Measurements from ENCODE around the gene KLHDC10. TPM values are rescaled to one million over a fixed set of nuclear protein-coding genes. Genes with fewer than 3 reads are reported as not detected.
"Not testable (repeated sequence)": the region's sequence is repeated elsewhere in the genome, so short reads cannot be mapped to it uniquely, and the experiment has no call there.

Gene KLHDC10
- total and polyA plus RNA-seq, 5 experiments from 2014 or later = 1.9 to 19.5 (median 2.4) TPM

- DNase-seq (no peak), ATAC-seq (no peak)
- peaks cover 0 to 23% (median 2%) of the 10 kb centered on the region in 4 donors for H3K4me1 Mint-ChIP-seq
- no peak overlapping the region for H3K4me3 Mint-ChIP-seq
- no peaks in the 10 kb centered on the region for H3K9me3 Mint-ChIP-seq
- H3K27ac Mint-ChIP-seq = no peak overlapping the region
- POLR2A ChIA-PET = no interaction called here
- H3K36me3 Mint-ChIP-seq = peaks cover 0 to 3% (median 0%) of the 10 kb centered on the region in 3 donors
- no peaks in the 10 kb centered on the region for H3K27me3 Mint-ChIP-seq
These were observed 41.8 kb downstream of the KLHDC10 start for GRCh38 chr7:130112093-130112492.

DNA sequence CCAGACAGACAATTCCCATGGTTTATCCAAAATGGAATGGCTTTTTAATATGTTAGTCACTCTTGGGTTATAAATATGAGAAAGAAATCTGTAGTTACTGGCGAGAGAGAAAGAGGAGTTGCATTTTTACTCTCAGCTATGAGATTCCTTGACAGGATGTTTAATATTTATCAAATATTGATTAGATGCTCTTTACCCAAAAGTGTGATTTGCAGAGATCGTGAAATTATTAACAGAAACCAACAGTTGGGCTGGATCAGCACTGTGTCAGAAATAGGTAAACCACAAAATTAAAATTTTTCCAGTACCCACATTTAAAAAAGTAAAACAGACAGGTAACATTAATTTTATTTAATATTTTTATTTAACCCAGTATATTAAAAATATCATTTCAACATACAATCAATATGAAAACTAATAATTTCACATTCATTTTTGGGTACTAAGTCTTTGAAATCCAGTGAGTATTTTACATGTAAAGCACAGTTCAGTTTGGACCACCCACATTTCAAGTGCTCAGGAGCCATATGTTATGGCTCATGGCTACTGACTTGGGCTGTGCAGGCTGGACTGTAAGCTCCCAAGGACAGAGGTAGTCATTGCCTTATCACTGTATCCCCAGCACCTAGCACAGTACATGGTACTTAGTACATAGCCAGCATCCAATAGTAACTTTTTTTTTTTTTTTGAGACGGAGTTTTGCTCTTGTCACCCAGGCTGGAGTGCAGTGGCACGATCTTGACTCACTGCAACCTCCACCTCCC is 42.5 kb downstream of the KLHDC10 start:
- ATAC-seq (no peak), DNase-seq (no peak)
- Mint-ChIP-seq H3K4me3 (peak overlapping the region in 1 of 10 donors; percentile 11), H3K9me3 (no peaks in the 10 kb centered on the region), H3K27ac (no peak overlapping the region), H3K4me1 (peaks cover 0 to 23% (median 2%) of the 10 kb centered on the region in 4 donors), H3K27me3 (no peaks in the 10 kb centered on the region), H3K36me3 (peaks cover 0 to 3% (median 0%) of the 10 kb centered on the region in 3 donors)
- POLR2A ChIA-PET = no interaction called here

GRCh38 chr7:130113426-130113805 is 43.1 kb downstream of the KLHDC10 start:
- H3K9me3 Mint-ChIP-seq, H3K27ac Mint-ChIP-seq, POLR2A ChIA-PET, H3K4me3 Mint-ChIP-seq, ATAC-seq, H3K27me3 Mint-ChIP-seq, DNase-seq, H3K36me3 Mint-ChIP-seq: not testable (repeated sequence)
- H3K4me1 Mint-ChIP-seq = peaks cover 0 to 23% (median 2%) of the 10 kb centered on the region in 4 donors

- ATAC-seq = no peak
- Mint-ChIP-seq H3K9me3 (no peaks in the 10 kb centered on the region), H3K4me1 (peaks cover 0 to 23% (median 1%) of the 10 kb centered on the region in 4 donors), H3K27ac (no peak overlapping the region), H3K4me3 (no peak overlapping the region), H3K27me3 (no peaks in the 10 kb centered on the region), H3K36me3 (peaks cover 0 to 8% (median 7%) of the 10 kb centered on the region in 3 donors)
- POLR2A ChIA-PET = no interaction called here
- no peak for DNase-seq
These were observed 43.6 kb downstream of the KLHDC10 start for GRCh38 chr7:130113887-130114286.

- no peaks in the 10 kb centered on the region for H3K9me3 Mint-ChIP-seq
- H3K36me3 Mint-ChIP-seq = peaks cover 0 to 12% (median 7%) of the 10 kb centered on the region in 3 donors
- ATAC-seq = no peak
- peaks cover 0 to 23% (median 1%) of the 10 kb centered on the region in 4 donors for H3K4me1 Mint-ChIP-seq
- no peaks in the 10 kb centered on the region for H3K27me3 Mint-ChIP-seq
- POLR2A ChIA-PET = no interaction called here
- H3K27ac Mint-ChIP-seq = no peak overlapping the region
- H3K4me3 Mint-ChIP-seq = no peak overlapping the region
- DNase-seq = no peak
These were observed 44.0 kb downstream of the KLHDC10 start for GRCh38 chr7:130114374-130114773.

DNA sequence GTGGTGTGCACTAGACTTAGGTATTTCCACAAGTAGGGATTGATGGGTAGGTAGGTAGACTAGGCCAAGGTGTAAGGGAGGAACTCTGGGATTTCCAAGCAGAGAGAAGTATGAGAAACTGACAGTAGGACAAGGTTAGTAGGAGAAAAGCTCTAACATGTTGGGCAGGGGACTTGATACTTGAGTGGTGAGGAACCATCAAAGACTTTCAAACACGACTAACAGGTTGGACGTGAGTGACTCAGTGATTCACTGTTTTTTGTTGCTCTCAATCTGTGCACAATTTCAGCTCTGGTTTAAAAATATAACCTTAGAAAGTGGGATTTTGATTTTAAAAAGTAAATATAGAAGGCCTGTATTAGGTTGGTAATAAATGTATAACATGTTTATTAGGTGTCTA is 44.4 kb downstream of the KLHDC10 start:
- POLR2A ChIA-PET = no interaction called here
- no peaks in the 10 kb centered on the region for H3K9me3 Mint-ChIP-seq
- H3K36me3 Mint-ChIP-seq = peaks cover 0 to 14% (median 7%) of the 10 kb centered on the region in 3 donors
- H3K4me3 Mint-ChIP-seq = no peak overlapping the region
- DNase-seq (no peak), ATAC-seq (no peak)
- peaks cover 0 to 23% (median 1%) of the 10 kb centered on the region in 4 donors for H3K4me1 Mint-ChIP-seq
- H3K27me3 Mint-ChIP-seq = no peaks in the 10 kb centered on the region
- no peak overlapping the region for H3K27ac Mint-ChIP-seq

DNA sequence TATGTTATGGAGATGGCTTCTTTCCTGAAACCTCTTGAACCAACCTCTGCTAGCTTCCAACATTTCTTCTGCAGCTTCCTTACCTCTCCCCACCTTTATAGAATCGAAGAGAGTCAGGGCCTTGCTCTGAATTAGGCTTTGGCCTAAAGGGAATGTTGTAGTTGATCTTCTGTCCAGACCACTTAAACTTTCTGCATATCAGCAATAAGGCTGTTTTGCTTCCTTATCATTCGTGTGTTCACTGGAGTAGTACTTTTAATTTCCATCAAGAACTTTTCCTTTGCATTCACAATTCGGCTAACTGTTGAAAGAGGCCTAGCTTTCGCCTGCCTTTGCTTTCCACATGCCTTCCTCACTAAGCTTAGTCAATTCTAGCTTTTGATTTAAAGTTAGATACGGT is 48.0 kb downstream of the KLHDC10 start:
- Mint-ChIP-seq H3K36me3 (peaks cover 4 to 48% (median 27%) of the 10 kb centered on the region in 3 donors), H3K27ac (no peak overlapping the region), H3K9me3 (no peaks in the 10 kb centered on the region), H3K4me3 (no peak overlapping the region), H3K4me1 (peaks cover 0 to 15% (median 2%) of the 10 kb centered on the region in 4 donors), H3K27me3 (no peaks in the 10 kb centered on the region)
- POLR2A ChIA-PET = no interaction called here
- DNase-seq (no peak), ATAC-seq (no peak)

- H3K36me3 Mint-ChIP-seq = peaks cover 7 to 53% (median 32%) of the 10 kb centered on the region in 3 donors
- no peak for DNase-seq
- H3K27me3 Mint-ChIP-seq = no peaks in the 10 kb centered on the region
- H3K27ac Mint-ChIP-seq = no peak overlapping the region
- H3K4me1 Mint-ChIP-seq = peaks cover 0 to 10% (median 2%) of the 10 kb centered on the region in 4 donors
- H3K9me3 Mint-ChIP-seq = no peaks in the 10 kb centered on the region
- POLR2A ChIA-PET = no interaction called here
- ATAC-seq = no peak
- H3K4me3 Mint-ChIP-seq = no peak overlapping the region
These were observed 48.5 kb downstream of the KLHDC10 start for GRCh38 chr7:130118801-130119200.

GRCh38 chr7:130123501-130123900 is 53.2 kb downstream of the KLHDC10 start:
- H3K4me1 Mint-ChIP-seq = peaks cover 0 to 2% (median 0%) of the 10 kb centered on the region in 4 donors
- H3K27me3 Mint-ChIP-seq = no peaks in the 10 kb centered on the region
- H3K9me3 Mint-ChIP-seq = no peaks in the 10 kb centered on the region
- peaks cover 9 to 90% (median 54%) of the 10 kb centered on the region in 3 donors for H3K36me3 Mint-ChIP-seq
- ATAC-seq (no peak), DNase-seq (no peak)
- H3K27ac Mint-ChIP-seq = no peak overlapping the region
- no peak overlapping the region for H3K4me3 Mint-ChIP-seq
- POLR2A ChIA-PET = interaction anchor here (0.7 kb wide), 1 partner anchor 13 kb away, joined by 4 read pairs; no protein-coding TSS in a partner anchor

GRCh38 chr7:130124711-130125110 is 54.4 kb downstream of the KLHDC10 start:
- ATAC-seq (no peak), DNase-seq (no peak)
- Mint-ChIP-seq H3K9me3 (no peaks in the 10 kb centered on the region), H3K27ac (no peak overlapping the region), H3K36me3 (peaks cover 9 to 92% (median 61%) of the 10 kb centered on the region in 3 donors), H3K4me1 (peaks cover 0 to 2% (median 0%) of the 10 kb centered on the region in 4 donors), H3K4me3 (no peak overlapping the region), H3K27me3 (no peaks in the 10 kb centered on the region)
- POLR2A ChIA-PET = no interaction called here

GRCh38 chr7:130126840-130127239 is 56.5 kb downstream of the KLHDC10 start:
- DNase-seq, POLR2A ChIA-PET, H3K9me3 Mint-ChIP-seq, H3K4me1 Mint-ChIP-seq, ATAC-seq, H3K4me3 Mint-ChIP-seq, H3K27me3 Mint-ChIP-seq: not testable (repeated sequence)
- H3K27ac Mint-ChIP-seq = peak overlapping the region in 1 of 10 donors; percentile 41
- H3K36me3 Mint-ChIP-seq = peaks cover 5 to 91% (median 62%) of the 10 kb centered on the region in 3 donors

DNA sequence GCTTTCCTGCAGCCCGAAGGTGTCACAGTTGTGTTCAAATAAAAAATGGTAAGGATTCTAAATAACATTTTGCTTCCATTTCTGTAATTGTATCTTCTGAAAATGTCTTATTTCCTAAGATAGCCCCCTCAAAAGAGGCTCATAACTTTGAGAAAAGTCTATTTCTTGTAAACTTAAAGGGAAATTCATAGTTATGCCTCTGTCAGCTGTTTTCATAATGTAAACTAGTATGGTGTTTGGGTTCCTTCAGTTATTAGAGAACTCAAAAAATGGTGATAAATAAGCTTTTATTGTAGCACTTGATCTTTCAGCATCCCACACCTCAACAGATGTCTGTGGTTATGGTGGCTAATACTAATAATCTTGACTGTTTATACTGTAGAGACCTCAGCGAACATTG is 57.1 kb downstream of the KLHDC10 start:
- peaks cover 0 to 3% (median 0%) of the 10 kb centered on the region in 4 donors for H3K4me1 Mint-ChIP-seq
- H3K4me3 Mint-ChIP-seq = no peak overlapping the region
- peaks cover 5 to 91% (median 56%) of the 10 kb centered on the region in 3 donors for H3K36me3 Mint-ChIP-seq
- H3K27me3 Mint-ChIP-seq = no peaks in the 10 kb centered on the region
- POLR2A ChIA-PET = no interaction called here
- no peak for DNase-seq
- H3K9me3 Mint-ChIP-seq = no peaks in the 10 kb centered on the region
- no peak overlapping the region for H3K27ac Mint-ChIP-seq
- ATAC-seq = no peak

DNA sequence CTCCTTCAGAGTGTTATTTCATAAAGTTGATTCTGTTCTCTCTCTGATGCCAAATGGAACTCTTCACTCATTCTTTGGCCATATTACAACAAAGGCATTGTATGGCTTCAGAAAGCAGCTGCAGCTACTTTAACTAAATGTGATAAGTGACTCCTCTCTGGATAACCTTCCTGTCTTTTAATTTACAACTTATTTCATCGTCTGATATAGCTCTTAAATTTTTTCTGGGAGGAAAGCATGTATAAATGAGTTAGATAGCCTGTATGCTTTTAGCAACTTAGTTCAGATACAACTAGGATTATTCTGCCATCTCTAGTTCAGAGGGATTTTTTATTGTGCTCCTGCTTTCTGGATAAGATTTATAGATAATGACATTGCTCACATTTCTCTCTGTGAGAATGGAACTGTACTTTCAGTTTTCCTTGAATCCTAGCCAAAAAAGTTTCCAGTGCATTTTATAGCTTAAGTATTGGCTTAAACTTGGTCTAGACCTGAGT is 57.5 kb downstream of the KLHDC10 start:
- DNase-seq (no peak), ATAC-seq (no peak)
- Mint-ChIP-seq H3K4me3 (no peak overlapping the region), H3K9me3 (no peaks in the 10 kb centered on the region), H3K4me1 (peaks cover 0 to 3% (median 0%) of the 10 kb centered on the region in 4 donors), H3K27ac (no peak overlapping the region), H3K36me3 (peaks cover 5 to 88% (median 53%) of the 10 kb centered on the region in 3 donors), H3K27me3 (no peaks in the 10 kb centered on the region)
- POLR2A ChIA-PET = no interaction called here
